ENCODE results near the gene PCDHGC3.

DNA sequence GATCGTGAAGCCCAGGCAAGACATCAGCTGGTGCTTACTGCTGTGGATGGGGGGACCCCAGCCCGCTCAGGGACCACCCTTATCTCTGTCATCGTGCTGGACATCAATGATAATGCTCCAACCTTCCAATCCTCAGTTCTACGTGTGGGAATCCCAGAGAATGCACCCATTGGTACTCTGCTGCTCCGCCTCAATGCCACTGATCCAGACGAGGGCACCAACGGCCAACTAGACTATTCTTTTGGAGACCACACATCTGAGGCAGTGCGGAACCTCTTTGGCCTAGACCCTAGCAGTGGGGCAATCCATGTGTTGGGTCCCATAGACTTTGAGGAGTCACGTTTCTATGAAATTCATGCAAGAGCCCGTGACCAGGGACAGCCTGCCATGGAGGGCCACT is 14.1 kb downstream of the PCDHGC3 start:
- TF ChIP-seq, protein P1, sequence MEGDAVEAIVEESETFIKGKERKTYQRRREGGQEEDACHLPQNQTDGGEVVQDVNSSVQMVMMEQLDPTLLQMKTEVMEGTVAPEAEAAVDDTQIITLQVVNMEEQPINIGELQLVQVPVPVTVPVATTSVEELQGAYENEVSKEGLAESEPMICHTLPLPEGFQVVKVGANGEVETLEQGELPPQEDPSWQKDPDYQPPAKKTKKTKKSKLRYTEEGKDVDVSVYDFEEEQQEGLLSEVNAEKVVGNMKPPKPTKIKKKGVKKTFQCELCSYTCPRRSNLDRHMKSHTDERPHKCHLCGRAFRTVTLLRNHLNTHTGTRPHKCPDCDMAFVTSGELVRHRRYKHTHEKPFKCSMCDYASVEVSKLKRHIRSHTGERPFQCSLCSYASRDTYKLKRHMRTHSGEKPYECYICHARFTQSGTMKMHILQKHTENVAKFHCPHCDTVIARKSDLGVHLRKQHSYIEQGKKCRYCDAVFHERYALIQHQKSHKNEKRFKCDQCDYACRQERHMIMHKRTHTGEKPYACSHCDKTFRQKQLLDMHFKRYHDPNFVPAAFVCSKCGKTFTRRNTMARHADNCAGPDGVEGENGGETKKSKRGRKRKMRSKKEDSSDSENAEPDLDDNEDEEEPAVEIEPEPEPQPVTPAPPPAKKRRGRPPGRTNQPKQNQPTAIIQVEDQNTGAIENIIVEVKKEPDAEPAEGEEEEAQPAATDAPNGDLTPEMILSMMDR (IDR thresholded peaks at IDR 0.05; ENCODE audit: low read depth, low read length) = no peak
- no peak for TF ChIP-seq EZH2phosphoT487 (IDR thresholded peaks at IDR 0.05; ENCODE audit: low read depth)
